HepG2 (cell line): ENCODE measurements around the gene TPI1. TPM values are rescaled to one million over a fixed set of nuclear protein-coding genes. Genes with fewer than 3 reads are reported as not detected.
A peak's percentile ranks its signal among the peaks of the same experiment; 100 is the strongest.

Experiments used
- AHDC1 ChIP-seq: sonication (generic); formaldehyde crosslinking; IDR thresholded peaks from 2 replicates; pipeline ENCODE4 v1.5.1; 2020; ENCODE audit warnings: mild to moderate bottlenecking, missing genetic modification reagents, borderline replicate concordance
- ARNT2 ChIP-seq: sonication (generic); formaldehyde crosslinking; IDR thresholded peaks from 2 replicates; pipeline ENCODE4 v1.8.0; 2022; ENCODE audit warnings: mild to moderate bottlenecking, low read depth, missing genetic modification reagents, moderate library complexity
- FOXK1 ChIP-seq: sonication (generic); formaldehyde crosslinking; IDR thresholded peaks from 2 replicates; pipeline ENCODE4 v1.4.0; 2020; ENCODE audit warnings: low read depth, missing genetic modification reagents, borderline replicate concordance
- IKZF1 ChIP-seq: fragments of 450-650 bp; IDR thresholded peaks from 2 replicates; pipeline ENCODE4 v1.7.1; 2016
- RCOR2 ChIP-seq: IDR thresholded peaks from 2 replicates; pipeline ENCODE4 v1.6.1; 2016; ENCODE audit warnings: missing biosample characterization, missing genetic modification reagents
- SIN3B ChIP-seq: fragments of 150-350 bp; IDR thresholded peaks from 2 replicates; pipeline ENCODE4 v1.6.1; 2014; ENCODE audit warnings: low read length
- SMC3 ChIP-seq: IDR thresholded peaks from 2 replicates; pipeline ENCODE4 v1.6.1; 2011; ENCODE audit warnings: low read length, improper control_type of control experiment
- SP140L ChIP-seq: sonication (generic); formaldehyde crosslinking; IDR thresholded peaks from 2 replicates; pipeline ENCODE4 v1.4.0; 2020; ENCODE audit warnings: missing genetic modification reagents, borderline replicate concordance
- SRSF9 ChIP-seq: fragments of 200-400 bp; formaldehyde crosslinking; IDR thresholded peaks from 2 replicates; pipeline ENCODE4 v1.6.1; 2018; ENCODE audit warnings: borderline replicate concordance, mild to moderate bottlenecking, low read depth, low read length; ENCODE audit not compliant: insufficient read depth, poor library complexity, severe bottlenecking
- XBP1 ChIP-seq: sonication (generic); formaldehyde crosslinking; IDR thresholded peaks from 2 replicates; pipeline ENCODE4 v1.5.0; 2020; ENCODE audit warnings: missing genetic modification reagents
- ZBTB25 ChIP-seq: IDR thresholded peaks from 2 replicates; pipeline ENCODE4 v1.6.1; 2018; ENCODE audit warnings: missing genetic modification reagents
- ZNF180 ChIP-seq: sonication (generic); formaldehyde crosslinking; IDR thresholded peaks from 2 replicates; pipeline ENCODE4 v1.4.0; 2020; ENCODE audit warnings: low read depth, missing genetic modification reagents, borderline replicate concordance
- ZNF263 ChIP-seq: sonication (generic); formaldehyde crosslinking; IDR thresholded peaks from 2 replicates; pipeline ENCODE4 v1.4.0; 2020; ENCODE audit warnings: missing genetic modification reagents
- ZNF468 ChIP-seq: sonication (generic); formaldehyde crosslinking; IDR thresholded peaks from 2 replicates; pipeline ENCODE4 v1.8.0; 2022; ENCODE audit warnings: mild to moderate bottlenecking, moderate library complexity, missing genetic modification reagents
- ZNF564 ChIP-seq: sonication (generic); formaldehyde crosslinking; IDR thresholded peaks from 2 replicates; pipeline ENCODE4 v1.8.1; 2023; ENCODE audit warnings: mild to moderate bottlenecking, missing genetic modification reagents
- ZNF605 ChIP-seq: sonication (generic); formaldehyde crosslinking; IDR thresholded peaks from 2 replicates; pipeline ENCODE4 v1.8.0; 2022; ENCODE audit warnings: mild to moderate bottlenecking, missing genetic modification reagents
- polyA plus RNA-seq, 8 experiments: library from polyadenylated mRNA; depleted of rRNA in 3 of 8; stranded (reverse) in 7 of 8; unstranded in 1 of 8; fragments of >200 nt; fragmentation: Illumina TruSeq in 4 of 8; extraction: Trizol in 4 of 8; gene quantifications; 2 replicates each; pipeline versions ENCODE4 v1.2.1 to v1.2.3, GENCODE V29; 2011 to 2016; ENCODE audit warnings: low read depth in 4 of 8, missing spikeins in 1 of 8, mixed read lengths in 1 of 8; ENCODE audit not compliant: insufficient read depth in 1 of 8
- total RNA-seq, 5 experiments: library from RNA; depleted of rRNA; stranded (reverse); fragments of >200 nt; fragmentation: Illumina TruSeq; extraction: Trizol; gene quantifications; 2 replicates each; pipeline ENCODE4 v1.2.3, GENCODE V29; 2016; ENCODE audit warnings: low read depth in 1 of 5
- TF ChIP-seq, protein P1 (sequence below): sonication (generic); formaldehyde crosslinking; IDR thresholded peaks from 2 replicates; pipeline ENCODE4 v1.9.0; 2022; ENCODE audit warnings: missing genetic modification reagents, mild to moderate bottlenecking, borderline replicate concordance
- TF ChIP-seq, protein P2 (sequence below): sonication (generic); formaldehyde crosslinking; IDR thresholded peaks from 2 replicates; pipeline ENCODE4 v1.9.0; 2021; ENCODE audit warnings: missing genetic modification reagents, mild to moderate bottlenecking, borderline replicate concordance
- TF ChIP-seq, protein P3 (sequence below): sonication (generic); formaldehyde crosslinking; IDR thresholded peaks from 2 replicates; pipeline ENCODE4 v1.5.0; 2020; ENCODE audit warnings: missing genetic modification reagents

The TPI1 gene
- total and polyA plus RNA-seq, 2 of the 13 experiments (the other 11 are each of a cell fraction or from before 2014, with no cell fraction given) = 945 to 2,535 TPM

DNA sequence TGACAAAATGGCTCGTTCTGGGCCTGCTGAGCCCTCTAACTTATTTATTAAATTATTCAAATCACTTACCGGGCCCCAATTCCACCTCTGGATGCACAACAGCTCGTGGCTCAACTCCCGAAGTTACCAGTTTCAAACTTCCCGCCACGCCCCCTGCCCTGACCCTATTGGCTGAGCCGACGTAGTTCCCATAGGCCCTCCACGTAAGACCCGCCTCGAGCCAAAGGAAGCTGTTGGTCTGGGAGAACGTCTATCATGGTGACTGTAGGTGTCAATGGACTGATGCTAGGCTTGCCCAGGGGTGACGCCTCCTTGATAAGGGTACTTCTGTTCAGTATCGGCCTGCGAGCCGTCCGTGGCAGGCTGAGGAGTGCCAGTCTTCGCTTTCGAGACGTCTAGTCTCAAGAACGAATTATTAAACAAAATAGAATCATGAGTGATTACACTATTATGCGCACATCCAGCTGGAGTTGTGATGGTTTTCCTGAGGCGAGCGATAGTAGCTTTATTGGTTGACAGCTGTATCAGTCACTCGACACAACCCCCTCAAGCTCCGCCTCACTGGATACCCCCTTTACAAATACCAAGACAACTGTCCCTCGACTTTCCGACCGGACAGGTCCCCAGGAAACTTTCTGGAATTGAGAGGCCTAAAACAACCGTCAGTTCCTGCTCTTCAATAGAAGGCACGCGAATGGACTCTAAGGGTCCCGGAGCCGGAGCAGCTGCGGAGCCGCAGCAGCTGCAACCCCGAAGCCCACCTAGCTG is 16.0 kb upstream of the TPI1 start, which contains the start of gene CDCA3 (continued):
- TF ChIP-seq RCOR2 (CRISPR knock-in tag) (no peak), SRSF9 (no peak), ZNF605 (peak; percentile 64; the same call in 1 of the 2 replicates), ARNT2 (CRISPR knock-in tag) (no peak), ZNF180 (CRISPR knock-in tag) (no peak), SIN3B (peak; percentile 96), ZNF263 (no peak), AHDC1 (CRISPR knock-in tag) (no peak), ZNF468 (no peak), FOXK1 (no peak), SMC3 (no peak), SP140L (CRISPR knock-in tag) (no peak), XBP1 (CRISPR knock-in tag) (no peak), ZNF564 (no peak), ZBTB25 (CRISPR knock-in tag) (no peak), IKZF1 (no peak)
- TF ChIP-seq, protein P1, sequence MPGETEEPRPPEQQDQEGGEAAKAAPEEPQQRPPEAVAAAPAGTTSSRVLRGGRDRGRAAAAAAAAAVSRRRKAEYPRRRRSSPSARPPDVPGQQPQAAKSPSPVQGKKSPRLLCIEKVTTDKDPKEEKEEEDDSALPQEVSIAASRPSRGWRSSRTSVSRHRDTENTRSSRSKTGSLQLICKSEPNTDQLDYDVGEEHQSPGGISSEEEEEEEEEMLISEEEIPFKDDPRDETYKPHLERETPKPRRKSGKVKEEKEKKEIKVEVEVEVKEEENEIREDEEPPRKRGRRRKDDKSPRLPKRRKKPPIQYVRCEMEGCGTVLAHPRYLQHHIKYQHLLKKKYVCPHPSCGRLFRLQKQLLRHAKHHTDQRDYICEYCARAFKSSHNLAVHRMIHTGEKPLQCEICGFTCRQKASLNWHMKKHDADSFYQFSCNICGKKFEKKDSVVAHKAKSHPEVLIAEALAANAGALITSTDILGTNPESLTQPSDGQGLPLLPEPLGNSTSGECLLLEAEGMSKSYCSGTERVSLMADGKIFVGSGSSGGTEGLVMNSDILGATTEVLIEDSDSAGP (CRISPR knock-in tag) = no peak
- TF ChIP-seq, protein P2, sequence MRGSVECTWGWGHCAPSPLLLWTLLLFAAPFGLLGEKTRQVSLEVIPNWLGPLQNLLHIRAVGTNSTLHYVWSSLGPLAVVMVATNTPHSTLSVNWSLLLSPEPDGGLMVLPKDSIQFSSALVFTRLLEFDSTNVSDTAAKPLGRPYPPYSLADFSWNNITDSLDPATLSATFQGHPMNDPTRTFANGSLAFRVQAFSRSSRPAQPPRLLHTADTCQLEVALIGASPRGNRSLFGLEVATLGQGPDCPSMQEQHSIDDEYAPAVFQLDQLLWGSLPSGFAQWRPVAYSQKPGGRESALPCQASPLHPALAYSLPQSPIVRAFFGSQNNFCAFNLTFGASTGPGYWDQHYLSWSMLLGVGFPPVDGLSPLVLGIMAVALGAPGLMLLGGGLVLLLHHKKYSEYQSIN = no peak
- TF ChIP-seq, protein P3, sequence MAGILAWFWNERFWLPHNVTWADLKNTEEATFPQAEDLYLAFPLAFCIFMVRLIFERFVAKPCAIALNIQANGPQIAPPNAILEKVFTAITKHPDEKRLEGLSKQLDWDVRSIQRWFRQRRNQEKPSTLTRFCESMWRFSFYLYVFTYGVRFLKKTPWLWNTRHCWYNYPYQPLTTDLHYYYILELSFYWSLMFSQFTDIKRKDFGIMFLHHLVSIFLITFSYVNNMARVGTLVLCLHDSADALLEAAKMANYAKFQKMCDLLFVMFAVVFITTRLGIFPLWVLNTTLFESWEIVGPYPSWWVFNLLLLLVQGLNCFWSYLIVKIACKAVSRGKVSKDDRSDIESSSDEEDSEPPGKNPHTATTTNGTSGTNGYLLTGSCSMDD (CRISPR knock-in tag) = no peak
